CD4-positive, CD25-positive, alpha-beta regulatory T cell (primary cell): ENCODE data around the gene TSPAN18. TPM values are rescaled to one million over a fixed set of nuclear protein-coding genes. Genes with fewer than 3 reads are reported as not detected.

Experiments used
- ATAC-seq, 2 donors: fragments of 150-1000 bp; cut with Tn5 transposase; one replicate each; pipeline ENCODE4 v1.10.0; 2021; ENCODE audit warnings: low read depth in 2 of 2, moderate number of reproducible peaks in 2 of 2, moderate library complexity in 1 of 2
- DNase-seq, 3 donors: peaks; one replicate each; pipeline versions ENCODE4 v3.0.0 to v3.0.0-alpha.2; 2012 to 2022; ENCODE audit warnings: mixed read lengths in 1 of 3
- H3K27ac ChIP-seq: one replicate; pipeline ENCODE4 v1.7.0; 2013; ENCODE audit warnings: mild to moderate bottlenecking, low read length; ENCODE audit not compliant: insufficient read depth, poor library complexity, severe bottlenecking
- H3K27me3 ChIP-seq: one replicate; pipeline ENCODE4 v1.7.0; 2013; ENCODE audit warnings: low read length; ENCODE audit not compliant: control insufficient read depth, insufficient read depth
- H3K36me3 ChIP-seq: one replicate; pipeline ENCODE4 v1.7.0; 2013; ENCODE audit warnings: mild to moderate bottlenecking, low read length, moderate library complexity; ENCODE audit not compliant: control insufficient read depth, insufficient read depth
- H3K4me1 ChIP-seq: 2 replicates; pipeline ENCODE4 v1.7.0; 2013; ENCODE audit warnings: mild to moderate bottlenecking, low read length; ENCODE audit not compliant: insufficient read depth, control insufficient read depth, poor library complexity, severe bottlenecking
- H3K4me3 ChIP-seq: one replicate; pipeline ENCODE4 v1.7.0; 2013; ENCODE audit warnings: low read depth, mild to moderate bottlenecking, low read length, moderate library complexity
- H3K9me3 ChIP-seq, 2 experiments: 1 replicate in 1 of 2; 2 replicates in 1 of 2; pipeline ENCODE4 v1.7.0; 2013; ENCODE audit warnings: low read length in 2 of 2, mild to moderate bottlenecking in 1 of 2, moderate library complexity in 1 of 2; ENCODE audit not compliant: control insufficient read depth in 2 of 2
- H3K27ac Mint-ChIP-seq, 3 donors: one replicate each; pipeline ENCODE4 v1.8.0; 2020 to 2022; ENCODE audit warnings: mild to moderate bottlenecking in 3 of 3, mixed read lengths in 3 of 3, moderate library complexity in 2 of 3
- H3K27me3 Mint-ChIP-seq: one replicate; pipeline ENCODE4 v1.8.0; 2022; ENCODE audit warnings: mild to moderate bottlenecking, mixed read lengths
- H3K36me3 Mint-ChIP-seq: one replicate; pipeline ENCODE4 v1.8.0; 2020; ENCODE audit warnings: mixed read lengths
- H3K4me1 Mint-ChIP-seq, 4 donors: one replicate each; pipeline ENCODE4 v1.8.0; 2020 to 2022; ENCODE audit warnings: mixed read lengths in 4 of 4, mild to moderate bottlenecking in 1 of 4
- H3K4me3 Mint-ChIP-seq, 4 donors: one replicate each; pipeline ENCODE4 v1.8.0; 2020 to 2022; ENCODE audit warnings: mild to moderate bottlenecking in 4 of 4, mixed read lengths in 4 of 4, moderate library complexity in 3 of 4
- H3K9me3 Mint-ChIP-seq, 7 donors: one replicate each; pipeline ENCODE4 v1.8.0; 2020 to 2022; ENCODE audit warnings: mixed read lengths in 7 of 7, mild to moderate bottlenecking in 3 of 7, moderate library complexity in 2 of 7
- polyA plus RNA-seq, 4 donors: library from polyadenylated mRNA; unstranded; fragments of 300-500 nt; fragmentation: Illumina TruSeq; gene quantifications; one replicate each; pipeline ENCODE4 v1.2.3, GENCODE V29; 2021
- total RNA-seq: library from RNA; stranded (reverse); gene quantifications from one replicate; pipeline ENCODE4 v1.2.3, GENCODE V29; 2022

TSPAN18 gene
- total and polyA plus RNA-seq, 5 donors from 2014 or later = 3.2 to 36.9 (median 4.9) TPM

GRCh38 chr11:44825058-44825785 is 98.5 kb downstream of the TSPAN18 start:
- Mint-ChIP-seq H3K27ac (peak overlapping the region in 2 of 3 donors; percentile 18 to 58), H3K4me3 (no peak overlapping the region), H3K9me3 (no peaks in the 10 kb centered on the region), H3K36me3 (peaks cover 16% of the 10 kb centered on the region), H3K4me1 (peaks cover 0 to 10% (median 6%) of the 10 kb centered on the region in 4 donors), H3K27me3 (peaks cover 4% of the 10 kb centered on the region)
- Histone ChIP-seq H3K4me3 (no peak overlapping the region), H3K27ac (no peak overlapping the region), H3K4me1 (no peaks in the 10 kb centered on the region), H3K36me3 (no peaks in the 10 kb centered on the region), H3K27me3 (no peaks in the 10 kb centered on the region), H3K9me3 (no peaks in the 10 kb centered on the region)
- DNase-seq (no peak), ATAC-seq (no peak)

- Mint-ChIP-seq H3K4me1 (peaks cover 0 to 10% (median 4%) of the 10 kb centered on the region in 4 donors), H3K9me3 (no peaks in the 10 kb centered on the region), H3K27ac (peak overlapping the region in 1 of 3 donors; percentile 12), H3K4me3 (no peak overlapping the region), H3K27me3 (peaks cover 4% of the 10 kb centered on the region), H3K36me3 (peaks cover 7% of the 10 kb centered on the region)
- no peaks in the 10 kb centered on the region for H3K4me1 ChIP-seq
- H3K4me3 ChIP-seq = no peak overlapping the region
- no peaks in the 10 kb centered on the region for H3K27me3 ChIP-seq
- DNase-seq (no peak), ATAC-seq (no peak)
- no peaks in the 10 kb centered on the region for H3K9me3 ChIP-seq
- no peaks in the 10 kb centered on the region for H3K36me3 ChIP-seq
- no peak overlapping the region for H3K27ac ChIP-seq
Observed at GRCh38 chr11:44826922-44827643, 100.3 kb downstream of the TSPAN18 start.

- DNase-seq (no peak), ATAC-seq (no peak)
- peaks cover 0 to 10% (median 7%) of the 10 kb centered on the region in 4 donors for H3K4me1 Mint-ChIP-seq
Observed at GRCh38 chr11:44828296-44828695, 101.5 kb downstream of the TSPAN18 start.

GRCh38 chr11:44829838-44830237 is 103.1 kb downstream of the TSPAN18 start:
- H3K4me1 Mint-ChIP-seq = peaks cover 0 to 10% (median 7%) of the 10 kb centered on the region in 4 donors
- Histone ChIP-seq H3K36me3 (no peaks in the 10 kb centered on the region), H3K9me3 (no peaks in the 10 kb centered on the region), H3K4me3 (no peak overlapping the region), H3K27me3 (no peaks in the 10 kb centered on the region), H3K27ac (no peak overlapping the region), H3K4me1 (no peaks in the 10 kb centered on the region)
- no peak for DNase-seq
- no peak for ATAC-seq
- no peaks in the 10 kb centered on the region for H3K9me3 Mint-ChIP-seq
- H3K4me3 Mint-ChIP-seq = no peak overlapping the region
- H3K27ac Mint-ChIP-seq = no peak overlapping the region
- peaks cover 4% of the 10 kb centered on the region for H3K27me3 Mint-ChIP-seq
- peaks cover 7% of the 10 kb centered on the region for H3K36me3 Mint-ChIP-seq

More at GRCh38 chr11:44828296-44828695, 101.5 kb downstream of the TSPAN18 start:
- H3K4me3 Mint-ChIP-seq = no peak overlapping the region
- H3K27ac ChIP-seq = no peak overlapping the region
- no peak overlapping the region for H3K27ac Mint-ChIP-seq
- no peaks in the 10 kb centered on the region for H3K36me3 ChIP-seq
- no peak overlapping the region for H3K4me3 ChIP-seq
- peaks cover 4% of the 10 kb centered on the region for H3K27me3 Mint-ChIP-seq
- no peaks in the 10 kb centered on the region for H3K27me3 ChIP-seq
- no peaks in the 10 kb centered on the region for H3K9me3 ChIP-seq
- H3K36me3 Mint-ChIP-seq = peaks cover 7% of the 10 kb centered on the region
- H3K4me1 ChIP-seq = no peaks in the 10 kb centered on the region
- H3K9me3 Mint-ChIP-seq = no peaks in the 10 kb centered on the region

- peaks cover 7% of the 10 kb centered on the region for H3K36me3 Mint-ChIP-seq
- H3K4me3 ChIP-seq = no peak overlapping the region
- no peak for DNase-seq
- ATAC-seq = no peak
- H3K27ac ChIP-seq = no peak overlapping the region
- no peaks in the 10 kb centered on the region for H3K9me3 ChIP-seq
- no peaks in the 10 kb centered on the region for H3K4me1 ChIP-seq
- peaks cover 0 to 9% (median 6%) of the 10 kb centered on the region in 4 donors for H3K4me1 Mint-ChIP-seq
- H3K36me3 ChIP-seq = no peaks in the 10 kb centered on the region
- H3K27me3 Mint-ChIP-seq = peaks cover 8% of the 10 kb centered on the region
- H3K9me3 Mint-ChIP-seq = no peaks in the 10 kb centered on the region
- H3K27ac Mint-ChIP-seq = no peak overlapping the region
- no peaks in the 10 kb centered on the region for H3K27me3 ChIP-seq
- H3K4me3 Mint-ChIP-seq = no peak overlapping the region
Observed at GRCh38 chr11:44831605-44832394, 105.0 kb downstream of the TSPAN18 start.

- H3K27ac ChIP-seq = no peak overlapping the region
- no peak overlapping the region for H3K4me3 Mint-ChIP-seq
- no peak overlapping the region for H3K27ac Mint-ChIP-seq
- no peaks in the 10 kb centered on the region for H3K36me3 ChIP-seq
- H3K9me3 ChIP-seq = no peaks in the 10 kb centered on the region
- H3K4me1 ChIP-seq = no peaks in the 10 kb centered on the region
- no peak overlapping the region for H3K4me3 ChIP-seq
- no peaks in the 10 kb centered on the region for H3K9me3 Mint-ChIP-seq
- DNase-seq (no peak), ATAC-seq (no peak)
- peaks cover 8% of the 10 kb centered on the region for H3K27me3 Mint-ChIP-seq
- peaks cover 7% of the 10 kb centered on the region for H3K36me3 Mint-ChIP-seq
- peaks cover 0 to 9% (median 6%) of the 10 kb centered on the region in 4 donors for H3K4me1 Mint-ChIP-seq
- H3K27me3 ChIP-seq = no peaks in the 10 kb centered on the region
Observed at GRCh38 chr11:44832452-44832851, 105.7 kb downstream of the TSPAN18 start.

GRCh38 chr11:44833221-44833876 is 106.6 kb downstream of the TSPAN18 start:
- Mint-ChIP-seq H3K4me3 (no peak overlapping the region), H3K27ac (no peak overlapping the region)

More at GRCh38 chr11:44833221-44833876, 106.6 kb downstream of the TSPAN18 start:
- Mint-ChIP-seq H3K4me1 (peaks cover 0 to 7% (median 6%) of the 10 kb centered on the region in 4 donors), H3K9me3 (no peaks in the 10 kb centered on the region), H3K27me3 (peaks cover 8% of the 10 kb centered on the region), H3K36me3 (peaks cover 7% of the 10 kb centered on the region)
- ATAC-seq (no peak), DNase-seq (no peak)
- Histone ChIP-seq H3K4me3 (no peak overlapping the region), H3K4me1 (no peaks in the 10 kb centered on the region), H3K27ac (no peak overlapping the region), H3K36me3 (no peaks in the 10 kb centered on the region), H3K27me3 (no peaks in the 10 kb centered on the region), H3K9me3 (no peaks in the 10 kb centered on the region)
